DND-41 (cell line): Measurements from ENCODE around the gene PRRX1.
A peak's percentile ranks its signal among the peaks of the same experiment; 100 is the strongest.

ENCODE experiments used
- ATAC-seq: fragments of 200-7000 bp; cut with Tn5 transposase; 3 replicates; pipeline ENCODE4 v1.9.1; 2021; ENCODE audit warnings: low read depth; ENCODE audit not compliant: insufficient read depth
- DNase-seq: peaks from one replicate; pipeline ENCODE4 v3.0.0-alpha.2; 2020
- H2AFZ ChIP-seq: 2 replicates; pipeline ENCODE4 v1.6.0; 2012; ENCODE audit warnings: low read depth, low read length
- H3K27ac ChIP-seq: 2 replicates; pipeline ENCODE4 v1.5.1; 2012; ENCODE audit warnings: low read length, inconsistent platforms
- H3K27me3 ChIP-seq: fragments of 200-600 bp; sonication (generic); 2 replicates; pipeline ENCODE4 v1.6.0; 2012; ENCODE audit warnings: low read length, mild to moderate bottlenecking, inconsistent platforms; ENCODE audit not compliant: insufficient read depth, poor library complexity
- H3K36me3 ChIP-seq: 2 replicates; pipeline ENCODE4 v1.5.1; 2012; ENCODE audit warnings: low read length, inconsistent platforms; ENCODE audit not compliant: insufficient read depth
- H3K4me1 ChIP-seq: 2 replicates; pipeline ENCODE4 v1.5.1; 2012; ENCODE audit warnings: mild to moderate bottlenecking, low read length; ENCODE audit not compliant: insufficient read depth
- H3K4me2 ChIP-seq: 2 replicates; pipeline ENCODE4 v1.6.0; 2012; ENCODE audit warnings: mild to moderate bottlenecking, moderate library complexity, low read length, inconsistent platforms; ENCODE audit not compliant: insufficient read depth
- H3K4me3 ChIP-seq, 2 experiments: fragments of 200-600 bp in 1 of 2; shearing (Covaris generic) in 1 of 2; 2 replicates each; pipeline ENCODE4 v1.5.1; 2012 to 2016; ENCODE audit warnings: inconsistent platforms in 2 of 2, low read length in 2 of 2, mild to moderate bottlenecking in 2 of 2, low read depth in 1 of 2, moderate library complexity in 1 of 2
- H3K79me2 ChIP-seq: 2 replicates; pipeline ENCODE4 v1.6.0; 2012; ENCODE audit warnings: low read length, inconsistent platforms; ENCODE audit not compliant: insufficient read depth
- H3K9ac ChIP-seq: 2 replicates; pipeline ENCODE4 v1.6.0; 2012; ENCODE audit warnings: low read depth, mild to moderate bottlenecking, inconsistent platforms, low read length, moderate library complexity
- H3K9me3 ChIP-seq: 2 replicates; pipeline ENCODE4 v1.5.1; 2012; ENCODE audit warnings: low read length, moderate library complexity, mild to moderate bottlenecking, inconsistent platforms; ENCODE audit not compliant: insufficient read depth, severe bottlenecking
- H4K20me1 ChIP-seq: 2 replicates; pipeline ENCODE4 v1.6.0; 2012; ENCODE audit warnings: low read length; ENCODE audit not compliant: insufficient read depth
- CTCF ChIP-seq: IDR thresholded peaks from 2 replicates; pipeline ENCODE4 v1.5.1; 2012; ENCODE audit warnings: borderline replicate concordance, low read length, moderate library complexity, mild to moderate bottlenecking; ENCODE audit not compliant: poor library complexity, severe bottlenecking; ENCODE audit errors: extremely low read depth
- EZH2 ChIP-seq: IDR thresholded peaks from 3 replicates; pipeline ENCODE4 v1.6.1; 2012; ENCODE audit warnings: borderline replicate concordance, low read depth, mild to moderate bottlenecking, moderate library complexity, low read length, inconsistent platforms; ENCODE audit not compliant: severe bottlenecking

PRRX1 gene

GRCh38 chr1:170694172-170694926, 30.4 kb downstream of the PRRX1 start:
- Histone ChIP-seq H3K36me3 (no peaks in the 10 kb centered on the region), H3K4me3 (no peak overlapping the region), H3K9me3 (no peaks in the 10 kb centered on the region), H3K4me1 (peaks cover 4% of the 10 kb centered on the region), H3K27me3 (no peaks in the 10 kb centered on the region), H3K4me2 (no peak overlapping the region), H3K79me2 (no peaks in the 10 kb centered on the region), H3K27ac (no peak overlapping the region), H3K9ac (no peak overlapping the region), H2AFZ (peak overlapping the region; percentile 23; the same call in 1 of the 2 replicates), H4K20me1 (no peaks in the 10 kb centered on the region)
- TF ChIP-seq CTCF (no peak), EZH2 (no peak)
- ATAC-seq, result no peak
- DNase-seq, result no peak

- TF ChIP-seq EZH2 (no peak), CTCF (no peak)
- no peaks in the 10 kb centered on the region for H4K20me1 ChIP-seq
- no peaks in the 10 kb centered on the region for H3K27me3 ChIP-seq
- DNase-seq (no peak), ATAC-seq (no peak)
- no peak overlapping the region for H2AFZ ChIP-seq
- no peak overlapping the region for H3K9ac ChIP-seq
- no peak overlapping the region for H3K27ac ChIP-seq
- no peaks in the 10 kb centered on the region for H3K36me3 ChIP-seq
- no peak overlapping the region for H3K4me2 ChIP-seq
- H3K79me2 ChIP-seq, result no peaks in the 10 kb centered on the region
- no peak overlapping the region for H3K4me3 ChIP-seq
- 0 out of 2 replicates have a peak, but pooled peaks cover 3% of the 10 kb centered on the region for H3K4me1 ChIP-seq
- no peaks in the 10 kb centered on the region for H3K9me3 ChIP-seq
These were observed 32.1 kb downstream of the PRRX1 start for GRCh38 chr1:170695955-170696590.

GRCh38 chr1:170696591-170697290, 32.8 kb downstream of the PRRX1 start:
- Histone ChIP-seq H3K4me1 (0 out of 2 replicates have a peak, but pooled peaks cover 3% of the 10 kb centered on the region), H3K36me3 (no peaks in the 10 kb centered on the region), H4K20me1 (no peaks in the 10 kb centered on the region), H3K27me3 (no peaks in the 10 kb centered on the region), H3K4me2 (no peak overlapping the region), H3K9ac (no peak overlapping the region), H3K9me3 (no peaks in the 10 kb centered on the region), H3K27ac (no peak overlapping the region), H3K4me3 (no peak overlapping the region), H3K79me2 (no peaks in the 10 kb centered on the region), H2AFZ (no peak overlapping the region)
- no peak for TF ChIP-seq EZH2
- TF ChIP-seq CTCF, result no peak
- DNase-seq, result no peak
- ATAC-seq, result no peak
